NCI-H345 (cell line): ENCODE results near the gene HOXC10.
A peak's percentile ranks its signal among the peaks of the same experiment; 100 is the strongest.

Experiments used
- DNase-seq: peaks from one replicate; lab custom pipeline; 2025; lab: John Stamatoyannopoulos, UW

HOXC10 gene

GRCh38 chr12:53992377-53992889, 7.5 kb downstream of the HOXC10 start:
- no peak for DNase-seq

GRCh38 chr12:53993162-53994008, 8.4 kb downstream of the HOXC10 start:
- no peak for DNase-seq

GRCh38 chr12:53994009-53994263, 9.0 kb downstream of the HOXC10 start:
- no peak for DNase-seq

- DNase-seq: no peak
Observed at GRCh38 chr12:53994264-53995001, 9.5 kb downstream of the HOXC10 start.

- no peak for DNase-seq
Observed at GRCh38 chr12:53995002-53995377, 10.0 kb downstream of the HOXC10 start.

GRCh38 chr12:53995378-53996239, 10.7 kb downstream of the HOXC10 start:
- no peak for DNase-seq

- no peak for DNase-seq
Observed at GRCh38 chr12:53996240-53997203, 11.6 kb downstream of the HOXC10 start.

GRCh38 chr12:53997204-53998109, 12.5 kb downstream of the HOXC10 start:
- no peak for DNase-seq

GRCh38 chr12:53998110-53998899, 13.4 kb downstream of the HOXC10 start:
- DNase-seq: no peak

- no peak for DNase-seq
Observed at GRCh38 chr12:53998900-53999236, 13.9 kb downstream of the HOXC10 start.

GRCh38 chr12:53999559-54000115, 14.7 kb downstream of the HOXC10 start:
- DNase-seq: peak; percentile 66

- no peak for DNase-seq
Observed at GRCh38 chr12:54000116-54001114, 15.5 kb downstream of the HOXC10 start, which contains the start of gene HOXC9. TSS of gene HOXC9 (plus strand) at chr12:54000161. CDS start at chr12:54000189, 28 bp downstream.

- no peak for DNase-seq
Observed at GRCh38 chr12:54001283-54002187, 16.6 kb downstream of the HOXC10 start.

GRCh38 chr12:54002278-54002914, 17.4 kb downstream of the HOXC10 start:
- DNase-seq: no peak

- DNase-seq: no peak
Observed at GRCh38 chr12:54002915-54003389, 18.0 kb downstream of the HOXC10 start.

- DNase-seq: no peak
Observed at GRCh38 chr12:54003625-54004024, 18.7 kb downstream of the HOXC10 start.
